ENCODE measurements around the gene SP3.
A peak's percentile ranks its signal among the peaks of the same experiment; 100 is the strongest.

SP3 gene

DNA sequence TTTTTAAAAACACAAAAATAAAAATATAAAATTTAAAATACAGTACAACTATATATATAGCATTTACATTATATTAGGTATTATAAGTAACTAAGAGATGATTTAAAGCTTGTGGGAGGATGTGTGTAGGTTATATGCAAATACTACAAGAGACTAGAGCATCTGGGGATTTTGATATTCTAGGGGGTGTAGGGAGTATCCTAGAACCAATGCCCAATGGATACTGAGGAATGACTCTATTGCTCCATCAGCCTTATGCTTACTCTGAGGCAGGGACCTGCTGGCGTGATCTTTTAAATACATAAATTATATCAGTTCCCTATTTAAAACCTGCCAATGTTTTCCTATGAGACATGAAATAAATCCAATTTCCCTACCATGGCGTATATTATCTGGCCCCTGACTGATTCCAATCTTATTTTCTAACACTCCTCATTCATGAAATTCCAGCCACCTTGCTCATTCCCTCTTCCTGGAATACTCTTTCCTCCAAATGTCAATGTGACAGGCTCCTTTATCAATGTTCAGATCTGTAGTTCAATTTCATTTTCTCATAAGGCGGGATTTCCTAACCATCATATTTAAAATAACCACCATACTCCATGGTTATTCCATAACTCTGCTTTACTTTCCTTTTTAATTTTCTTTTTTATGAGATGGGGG is 22.2 kb downstream of the SP3 start:
- Histone ChIP-seq H3K9me2 (replicated peaks; ENCODE audit: control insufficient read depth, low read length) (no peaks in the 10 kb centered on the region), H3K36me3 (ENCODE audit: control insufficient read depth, low read length) (peaks cover 56% of the 10 kb centered on the region), H3K9me3 (ENCODE audit: control insufficient read depth, insufficient read depth, low read length) (no peaks in the 10 kb centered on the region), H3K4me3 (ENCODE audit: low read length) (no peak overlapping the region), H3K27me3 (ENCODE audit: control insufficient read depth, low read length) (no peaks in the 10 kb centered on the region), H3K4me1 (ENCODE audit: control insufficient read depth, low read length) (peaks cover 71% of the 10 kb centered on the region), H3K4me2 (ENCODE audit: low read length) (peak overlapping the region; percentile 31), H3K27ac (ENCODE audit: low read depth, low read length) (no peak overlapping the region), H4K20me1 (ENCODE audit: control insufficient read depth, insufficient read depth, low read depth, low read length) (peaks cover 57% of the 10 kb centered on the region), H3K79me2 (ENCODE audit: control insufficient read depth, low read length) (peaks cover 100% of the 10 kb centered on the region), H3F3A (ENCODE audit: control insufficient read depth, insufficient read depth) (no peaks in the 10 kb centered on the region)
- TF ChIP-seq EZH2phosphoT487 (IDR thresholded peaks at IDR 0.05; ENCODE audit: borderline replicate concordance, low read length) = no peak
- TF ChIP-seq, protein P1, sequence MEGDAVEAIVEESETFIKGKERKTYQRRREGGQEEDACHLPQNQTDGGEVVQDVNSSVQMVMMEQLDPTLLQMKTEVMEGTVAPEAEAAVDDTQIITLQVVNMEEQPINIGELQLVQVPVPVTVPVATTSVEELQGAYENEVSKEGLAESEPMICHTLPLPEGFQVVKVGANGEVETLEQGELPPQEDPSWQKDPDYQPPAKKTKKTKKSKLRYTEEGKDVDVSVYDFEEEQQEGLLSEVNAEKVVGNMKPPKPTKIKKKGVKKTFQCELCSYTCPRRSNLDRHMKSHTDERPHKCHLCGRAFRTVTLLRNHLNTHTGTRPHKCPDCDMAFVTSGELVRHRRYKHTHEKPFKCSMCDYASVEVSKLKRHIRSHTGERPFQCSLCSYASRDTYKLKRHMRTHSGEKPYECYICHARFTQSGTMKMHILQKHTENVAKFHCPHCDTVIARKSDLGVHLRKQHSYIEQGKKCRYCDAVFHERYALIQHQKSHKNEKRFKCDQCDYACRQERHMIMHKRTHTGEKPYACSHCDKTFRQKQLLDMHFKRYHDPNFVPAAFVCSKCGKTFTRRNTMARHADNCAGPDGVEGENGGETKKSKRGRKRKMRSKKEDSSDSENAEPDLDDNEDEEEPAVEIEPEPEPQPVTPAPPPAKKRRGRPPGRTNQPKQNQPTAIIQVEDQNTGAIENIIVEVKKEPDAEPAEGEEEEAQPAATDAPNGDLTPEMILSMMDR (IDR thresholded peaks at IDR 0.05; ENCODE audit: low read depth, low read length, poor library complexity, severe bottlenecking) = no peak

DNA sequence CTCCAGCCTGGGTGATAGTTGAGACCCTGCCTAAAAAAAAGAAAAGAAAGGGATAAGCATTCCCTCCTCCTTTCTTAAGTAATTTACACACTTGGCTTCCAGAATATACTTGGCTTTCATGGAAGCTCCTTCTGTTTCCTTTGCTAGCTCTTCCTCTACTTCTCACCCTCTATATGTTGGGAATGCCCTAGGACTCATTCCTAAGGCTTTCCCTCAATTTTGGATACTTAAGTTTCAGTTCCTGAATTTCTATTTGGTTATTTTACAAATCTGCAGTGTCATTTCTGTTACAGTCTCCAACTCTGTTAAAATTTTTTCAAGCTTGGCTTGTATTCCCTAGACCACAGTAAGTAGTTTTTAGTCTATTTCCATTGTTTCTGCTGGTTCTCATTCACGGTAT is 23.6 kb downstream of the SP3 start:
- H3K4me1 ChIP-seq (ENCODE audit: control insufficient read depth, low read length) = peaks cover 68% of the 10 kb centered on the region
- peaks cover 61% of the 10 kb centered on the region for H4K20me1 ChIP-seq (ENCODE audit: control insufficient read depth, insufficient read depth, low read depth, low read length)
- no peak for TF ChIP-seq EZH2phosphoT487 (IDR thresholded peaks at IDR 0.05; ENCODE audit: borderline replicate concordance, low read length)
- TF ChIP-seq, protein P1 (IDR thresholded peaks at IDR 0.05; ENCODE audit: low read depth, low read length, poor library complexity, severe bottlenecking) = no peak
- H3K9me3 ChIP-seq (ENCODE audit: control insufficient read depth, insufficient read depth, low read length) = no peaks in the 10 kb centered on the region
- no peaks in the 10 kb centered on the region for H3K9me2 ChIP-seq (replicated peaks; ENCODE audit: control insufficient read depth, low read length)
- H3K4me3 ChIP-seq (ENCODE audit: low read length) = no peak overlapping the region
- peaks cover 53% of the 10 kb centered on the region for H3K36me3 ChIP-seq (ENCODE audit: control insufficient read depth, low read length)
- H3K27me3 ChIP-seq (ENCODE audit: control insufficient read depth, low read length) = no peaks in the 10 kb centered on the region
- H3K4me2 ChIP-seq (ENCODE audit: low read length) = peak overlapping the region; percentile 30
- H3F3A ChIP-seq (ENCODE audit: control insufficient read depth, insufficient read depth) = peaks cover 3% of the 10 kb centered on the region; the same call in 1 of the 2 replicates
- H3K27ac ChIP-seq (ENCODE audit: low read depth, low read length) = no peak overlapping the region
- H3K79me2 ChIP-seq (ENCODE audit: control insufficient read depth, low read length) = peaks cover 100% of the 10 kb centered on the region

DNA sequence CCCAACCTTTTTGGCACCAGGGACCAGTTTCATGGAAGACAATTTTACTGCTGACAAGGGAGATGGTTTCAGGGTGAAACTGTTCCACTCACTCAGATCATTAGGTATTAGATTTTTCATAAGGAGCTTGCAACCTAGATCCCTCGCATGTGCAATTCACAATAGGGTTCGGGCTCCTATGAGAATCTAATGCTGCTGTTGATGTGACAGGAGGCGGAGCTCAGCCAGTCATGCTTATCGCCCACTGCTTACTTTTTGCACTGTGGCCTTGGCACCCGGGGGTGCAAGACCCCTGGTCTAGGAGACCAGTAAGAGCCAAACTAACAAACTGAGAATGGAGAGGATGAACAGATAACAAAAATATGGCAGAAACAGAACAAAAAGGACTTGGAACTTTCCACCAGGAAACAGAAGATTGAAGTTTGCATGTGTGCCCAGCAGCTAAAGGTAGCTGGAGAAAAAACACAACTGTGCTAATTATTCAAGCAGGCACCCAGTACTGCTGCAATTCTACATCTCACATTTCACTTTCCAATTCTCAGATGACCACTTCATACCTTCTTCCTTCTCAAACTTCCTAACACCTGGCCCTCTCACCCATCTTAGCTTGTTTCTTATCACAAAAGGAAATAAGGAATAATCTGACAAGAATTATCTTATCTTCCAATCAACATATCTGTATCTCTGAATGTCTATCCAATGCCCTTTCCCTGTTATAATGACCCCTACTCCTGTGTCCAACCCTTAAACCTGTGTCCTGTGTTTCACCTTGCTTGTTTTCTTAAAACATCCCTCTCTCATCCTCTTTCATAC is 24.8 kb downstream of the SP3 start:
- H3K27ac ChIP-seq (ENCODE audit: low read depth, low read length) = no peak overlapping the region
- peaks cover 62% of the 10 kb centered on the region for H3K4me1 ChIP-seq (ENCODE audit: control insufficient read depth, low read length)
- peak overlapping the region; percentile 20; the same call in 1 of the 2 replicates for H3K4me2 ChIP-seq (ENCODE audit: low read length)
- H3K36me3 ChIP-seq (ENCODE audit: control insufficient read depth, low read length) = peaks cover 56% of the 10 kb centered on the region
- no peaks in the 10 kb centered on the region for H3K27me3 ChIP-seq (ENCODE audit: control insufficient read depth, low read length)
- H3K9me2 ChIP-seq (replicated peaks; ENCODE audit: control insufficient read depth, low read length) = no peaks in the 10 kb centered on the region
- peaks cover 62% of the 10 kb centered on the region for H4K20me1 ChIP-seq (ENCODE audit: control insufficient read depth, insufficient read depth, low read depth, low read length)
- H3K9me3 ChIP-seq (ENCODE audit: control insufficient read depth, insufficient read depth, low read length) = no peaks in the 10 kb centered on the region
- H3K4me3 ChIP-seq (ENCODE audit: low read length) = 0 out of 2 replicates have a peak overlapping the region, but pooled peaks have one; percentile 4
- TF ChIP-seq EZH2phosphoT487 (IDR thresholded peaks at IDR 0.05; ENCODE audit: borderline replicate concordance, low read length) = no peak
- TF ChIP-seq, protein P1 (IDR thresholded peaks at IDR 0.05; ENCODE audit: low read depth, low read length, poor library complexity, severe bottlenecking) = no peak
- peaks cover 100% of the 10 kb centered on the region for H3K79me2 ChIP-seq (ENCODE audit: control insufficient read depth, low read length)
- H3F3A ChIP-seq (ENCODE audit: control insufficient read depth, insufficient read depth) = peaks cover 3% of the 10 kb centered on the region; the same call in 1 of the 2 replicates
